Measurements from ENCODE around the gene ADCY9.
A peak's percentile ranks its signal among the peaks of the same experiment; 100 is the strongest.

ADCY9 gene

DNA sequence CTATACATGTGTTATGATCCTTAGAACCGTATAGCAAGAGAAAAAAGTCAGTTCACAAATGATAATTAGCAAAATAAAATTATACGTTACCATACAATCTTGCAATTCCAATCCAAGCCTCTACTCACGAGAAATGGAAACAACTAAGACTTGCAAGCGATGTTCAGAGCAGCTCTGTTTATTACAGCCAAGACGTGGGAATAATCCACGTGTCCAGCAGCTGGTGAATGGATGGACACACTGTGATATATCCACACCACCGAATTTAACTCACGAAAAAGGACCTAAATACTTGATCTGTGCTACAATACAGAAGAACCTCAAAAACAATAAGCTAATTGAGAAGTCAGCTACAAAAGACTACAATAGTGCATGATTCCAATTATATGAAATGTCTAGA is 88.1 kb downstream of the ADCY9 start:
- DNase-seq, result no peak

- no peak for DNase-seq
Measured at GRCh38 chr16:4026854-4027253, 89.4 kb downstream of the ADCY9 start.

- DNase-seq, result no peak
Measured at GRCh38 chr16:4025428-4025827, 90.8 kb downstream of the ADCY9 start.

- DNase-seq, result no peak
Measured at GRCh38 chr16:4021916-4022315, 94.3 kb downstream of the ADCY9 start.

GRCh38 chr16:4021070-4021779 is 95.0 kb downstream of the ADCY9 start:
- peak; percentile 22 for DNase-seq

DNA sequence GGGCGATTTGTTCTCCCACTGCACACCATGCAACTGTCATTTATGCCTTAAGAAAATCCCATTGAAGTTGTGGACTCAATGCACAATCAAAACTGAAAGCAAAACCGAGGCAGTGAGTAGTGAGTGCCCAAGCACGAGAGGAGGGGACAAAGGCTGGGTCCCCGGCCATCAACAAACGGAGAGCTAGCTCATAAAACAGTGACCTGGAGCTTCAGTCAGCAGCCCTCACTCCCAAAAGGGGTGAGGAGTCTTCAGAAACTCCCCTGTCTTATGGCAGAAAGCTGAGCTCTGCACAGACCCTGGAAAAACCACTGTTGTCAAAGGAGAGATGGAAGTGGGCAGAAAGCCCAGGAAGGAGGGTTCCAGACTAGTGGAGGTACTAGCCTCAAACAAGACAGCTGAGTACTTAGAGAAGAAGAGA is 96.9 kb downstream of the ADCY9 start:
- DNase-seq, result no peak

GRCh38 chr16:4018391-4018790 is 97.9 kb downstream of the ADCY9 start:
- no peak for DNase-seq

DNA sequence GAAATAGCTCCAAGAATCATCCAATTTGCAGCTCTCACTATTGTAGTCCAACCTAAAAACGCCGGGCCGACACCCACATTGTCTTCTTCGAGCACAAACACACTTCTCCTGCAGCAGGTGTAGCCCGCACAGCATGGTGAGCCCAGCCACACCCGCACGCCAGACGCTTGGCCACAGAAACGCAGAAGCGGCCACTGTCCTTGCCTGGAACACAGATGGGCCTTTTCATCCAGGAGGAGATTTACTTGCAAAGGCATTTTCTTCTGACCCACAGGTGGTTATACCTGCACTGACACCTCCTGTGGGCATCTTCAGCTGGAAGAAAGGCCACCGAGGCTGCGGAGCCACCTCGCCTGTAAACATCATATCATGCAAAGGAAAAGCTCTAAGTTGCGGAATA is 98.4 kb downstream of the ADCY9 start:
- no peak for DNase-seq

GRCh38 chr16:4016658-4017057 is 99.6 kb downstream of the ADCY9 start:
- DNase-seq, result no peak

- DNase-seq, result no peak
Measured at GRCh38 chr16:4016005-4016352, 100.3 kb downstream of the ADCY9 start.

DNA sequence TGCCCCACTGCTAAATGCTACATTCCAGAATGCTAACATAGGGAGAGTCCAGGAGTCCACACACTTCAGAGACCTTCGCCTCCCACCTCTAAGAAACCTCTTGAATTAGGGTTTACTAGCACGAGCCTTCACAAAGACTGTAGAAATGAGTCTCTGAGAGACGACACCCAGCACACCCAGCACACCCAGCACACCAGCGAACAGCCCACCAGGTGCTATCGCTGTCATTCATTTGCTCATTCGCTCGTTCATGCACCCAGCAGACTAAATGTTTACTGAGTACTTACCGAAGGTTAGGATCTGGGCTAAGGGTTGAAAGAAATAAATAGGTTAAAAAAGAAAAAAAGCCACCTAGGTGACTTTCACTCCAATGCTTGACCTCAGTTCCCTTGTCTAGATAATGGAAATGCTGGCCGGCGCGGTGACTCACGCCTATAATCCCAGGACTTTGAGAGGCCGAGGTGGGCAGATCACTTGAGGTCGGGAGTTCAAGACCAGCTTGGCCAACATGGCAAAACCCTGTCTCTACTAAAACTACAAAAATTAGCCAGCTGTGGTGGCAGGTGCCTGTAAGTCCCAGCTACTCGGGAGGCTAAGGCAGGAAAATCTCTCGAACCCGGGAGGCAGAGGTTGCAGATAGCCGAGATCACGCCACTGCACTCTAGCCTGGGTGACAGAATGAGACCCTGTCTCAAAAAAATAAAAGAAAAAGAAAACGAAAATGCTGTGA is 100.8 kb downstream of the ADCY9 start:
- peak; percentile 25 for DNase-seq

- no peak for DNase-seq
Measured at GRCh38 chr16:4011940-4012629, 104.2 kb downstream of the ADCY9 start.

DNA sequence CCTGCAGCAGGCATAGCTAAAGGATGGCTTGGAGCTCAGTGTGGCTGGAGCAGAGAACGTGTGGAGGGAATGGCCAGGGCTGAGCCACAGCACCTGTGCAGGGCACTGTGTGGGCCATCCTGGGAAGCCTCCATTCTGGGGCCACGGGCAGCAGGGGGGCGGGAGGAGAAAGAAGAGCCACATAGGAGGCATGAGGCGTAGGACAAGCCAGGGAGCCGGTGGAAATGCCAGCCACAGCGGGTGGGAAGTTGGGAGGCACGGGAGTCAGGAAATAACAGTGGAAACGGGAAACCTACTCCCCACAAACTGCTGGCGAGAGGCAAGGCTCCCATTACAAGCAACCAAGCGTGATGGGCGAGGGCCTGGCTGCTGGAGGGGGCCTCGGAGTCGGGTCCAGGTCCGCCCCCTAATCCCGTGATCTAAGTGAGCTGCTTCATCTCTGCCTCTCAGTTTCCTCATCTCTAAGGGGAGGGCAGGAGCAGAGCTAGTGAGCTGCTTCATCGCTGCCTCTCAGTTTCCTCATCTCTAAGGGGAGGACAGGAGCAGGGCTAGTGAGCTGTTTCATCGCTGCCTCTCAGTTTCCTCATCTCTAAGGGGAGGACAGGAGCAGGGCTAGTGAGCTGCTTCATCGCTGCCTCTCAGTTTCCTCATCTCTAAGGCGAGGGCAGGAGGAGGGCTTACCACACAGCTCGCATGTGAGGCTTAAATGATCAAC is 104.9 kb downstream of the ADCY9 start:
- DNase-seq, result peak; percentile 33

- DNase-seq, result no peak
Measured at GRCh38 chr16:4010225-4011158, 105.8 kb downstream of the ADCY9 start.

DNA sequence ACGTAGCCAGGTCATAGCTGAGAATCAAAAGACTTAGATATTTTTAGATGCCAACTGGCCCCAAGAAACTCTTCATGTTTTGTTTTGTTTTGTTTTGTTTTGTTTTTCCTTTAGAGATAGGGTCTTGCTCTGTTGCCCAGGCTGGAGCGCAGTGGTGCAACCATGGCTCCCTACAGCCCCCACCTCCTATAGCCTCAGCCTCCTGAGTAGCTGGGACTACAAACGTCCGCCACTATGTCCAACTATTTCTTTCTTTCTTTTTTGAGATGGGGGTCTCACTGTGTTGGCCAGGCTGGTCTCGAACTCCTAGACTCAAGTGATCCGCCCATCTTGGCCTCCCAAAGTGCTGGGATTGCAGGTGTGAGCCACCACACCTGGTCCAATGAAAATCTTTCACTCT is 107.1 kb downstream of the ADCY9 start:
- no peak for DNase-seq

GRCh38 chr16:4008116-4008515 is 108.1 kb downstream of the ADCY9 start:
- no peak for DNase-seq

GRCh38 chr16:4006397-4006999 is 109.7 kb downstream of the ADCY9 start:
- DNase-seq, result no peak

DNA sequence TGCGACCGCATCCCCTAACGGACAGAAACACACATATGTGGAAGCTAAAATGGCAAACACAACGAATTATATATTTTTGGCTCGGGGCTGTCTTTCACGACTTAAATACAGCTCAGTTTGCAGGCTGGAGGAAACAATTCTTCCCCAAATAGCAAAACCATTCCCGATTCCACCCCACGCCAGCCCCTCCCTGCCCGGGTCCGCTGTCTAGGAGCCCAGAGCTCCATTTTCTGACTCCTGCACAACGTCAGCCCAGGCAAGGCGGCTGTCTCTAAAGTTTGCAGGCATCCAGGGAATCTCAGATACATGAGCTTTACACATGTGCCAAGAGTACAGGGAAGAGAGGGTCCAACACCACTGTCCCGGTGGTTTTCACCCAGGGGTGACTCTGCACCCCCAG is 110.5 kb downstream of the ADCY9 start:
- no peak for DNase-seq

- DNase-seq, result no peak
Measured at GRCh38 chr16:4005281-4005680, 111.0 kb downstream of the ADCY9 start.

GRCh38 chr16:4004206-4004605 is 112.0 kb downstream of the ADCY9 start:
- DNase-seq, result no peak

DNA sequence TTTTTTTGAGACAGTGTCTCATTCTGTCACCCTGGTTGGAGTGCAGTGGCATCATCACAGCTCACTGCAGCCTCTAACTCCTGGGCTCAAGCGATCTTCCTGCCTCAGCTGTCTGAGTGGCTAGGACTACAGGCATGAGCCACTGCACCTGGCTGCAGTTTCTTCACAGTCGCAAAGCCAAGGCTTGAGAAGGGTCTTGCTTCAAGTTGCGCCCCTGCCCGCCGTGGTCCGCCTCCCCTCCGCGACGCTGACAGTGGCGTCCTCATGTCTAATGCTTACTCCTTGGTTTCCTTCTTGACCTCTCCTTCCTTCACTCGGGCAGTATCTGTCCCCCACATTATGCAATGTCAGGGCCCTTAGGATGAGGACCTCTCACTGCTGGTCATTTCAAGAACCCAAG is 112.7 kb downstream of the ADCY9 start:
- DNase-seq, result no peak
